C4-2B (cell line): ENCODE measurements around the gene ORM1.

Experiments used
- CTCF ChIP-seq: fragments of 450-650 bp; conservative IDR thresholded peaks from 2 replicates; pipeline ENCODE4 v1.5.1; 2017; ENCODE audit warnings: mild to moderate bottlenecking
- ZFX ChIP-seq: fragments of 450-650 bp; IDR thresholded peaks from 2 replicates; pipeline ENCODE4 v1.6.1; 2017

GRCh38 chr9:114303571-114303970 lies 19.3 kb upstream of the ORM1 start:
- no peak for TF ChIP-seq CTCF
- no peak for TF ChIP-seq ZFX
